BE2C (cell line): Measurements from ENCODE around the gene PAXIP1.
A peak's percentile ranks its signal among the peaks of the same experiment; 100 is the strongest.

Source experiments
- DNase-seq: peaks from one replicate; pipeline ENCODE4 v3.0.0-alpha.2; 2020
- H3K27me3 ChIP-seq: fragments of 250-450 bp; sonication (Bioruptor Pico); 2 replicates; pipeline ENCODE4 v1.5.1; 2020; ENCODE audit warnings: mild to moderate bottlenecking
- H3K36me3 ChIP-seq: fragments of 250-450 bp; sonication (Bioruptor Pico); 2 replicates; pipeline ENCODE4 v1.5.1; 2020; ENCODE audit warnings: mild to moderate bottlenecking
- H3K4me1 ChIP-seq: fragments of 250-450 bp; sonication (Bioruptor Pico); 2 replicates; pipeline ENCODE4 v1.5.1; 2020
- H3K4me3 ChIP-seq: 2 replicates; pipeline ENCODE4 v1.5.1; 2011; ENCODE audit warnings: low read depth, low read length
- H3K9me3 ChIP-seq: fragments of 250-450 bp; sonication (Bioruptor Pico); 2 replicates; pipeline ENCODE4 v1.5.1; 2020
- CTCF ChIP-seq: IDR thresholded peaks from 2 replicates; pipeline ENCODE4 v1.5.1; 2012; ENCODE audit warnings: mild to moderate bottlenecking, low read depth, low read length

Gene PAXIP1

GRCh38 chr7:154914308-154914995 lies 88.5 kb downstream of the PAXIP1 start:
- no peaks in the 10 kb centered on the region for H3K36me3 ChIP-seq
- H3K4me1 ChIP-seq = no peaks in the 10 kb centered on the region
- no peaks in the 10 kb centered on the region for H3K27me3 ChIP-seq
- TF ChIP-seq CTCF = no peak
- no peak for DNase-seq
- peaks cover 3% of the 10 kb centered on the region; the same call in 1 of the 2 replicates for H3K9me3 ChIP-seq
- no peak overlapping the region for H3K4me3 ChIP-seq

GRCh38 chr7:154913638-154914307 lies 89.2 kb downstream of the PAXIP1 start:
- TF ChIP-seq CTCF = peak; percentile 94
- H3K27me3 ChIP-seq = no peaks in the 10 kb centered on the region
- H3K9me3 ChIP-seq = peaks cover 3% of the 10 kb centered on the region
- H3K4me1 ChIP-seq = no peaks in the 10 kb centered on the region
- DNase-seq = peak; percentile 90
- no peaks in the 10 kb centered on the region for H3K36me3 ChIP-seq
- no peak overlapping the region for H3K4me3 ChIP-seq

DNA sequence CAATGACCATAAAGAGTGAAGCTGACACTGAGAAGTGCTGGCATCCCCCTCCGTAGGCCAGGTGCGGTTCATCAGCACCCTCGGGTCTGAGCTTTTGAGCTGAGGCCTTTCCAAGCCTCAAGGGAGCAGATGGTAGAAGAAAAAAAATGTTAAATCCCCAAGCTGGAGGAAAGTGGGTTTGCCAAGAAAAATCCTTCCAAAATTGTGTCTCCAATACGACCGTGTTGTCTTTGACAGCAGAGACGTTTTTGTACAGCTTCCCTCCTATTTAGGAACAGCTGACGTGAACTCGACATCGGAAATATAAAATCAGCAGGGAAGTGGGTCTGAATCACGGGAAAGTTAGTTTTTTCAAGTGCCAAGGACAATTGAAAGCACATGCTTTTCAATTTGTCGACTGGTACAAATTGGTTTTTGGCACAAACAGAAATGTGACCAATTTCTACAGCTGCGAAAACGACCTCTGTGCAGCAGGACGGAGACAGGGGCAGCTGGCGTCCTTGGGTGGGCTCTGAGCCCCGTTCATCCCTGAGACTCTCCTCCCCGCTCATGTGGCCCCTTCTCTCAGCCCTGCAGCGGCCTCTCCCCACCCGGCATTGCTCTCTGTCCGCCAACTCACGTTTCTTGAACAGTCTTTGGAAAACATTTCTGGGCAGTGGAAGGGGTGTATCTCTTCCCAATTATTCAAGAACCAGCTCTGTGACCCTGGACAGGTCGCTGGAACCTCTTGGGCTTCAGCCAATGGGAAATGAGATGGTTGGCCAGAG lies 89.9 kb downstream of the PAXIP1 start:
- Histone ChIP-seq H3K4me3 (no peak overlapping the region), H3K9me3 (peaks cover 3% of the 10 kb centered on the region), H3K4me1 (no peaks in the 10 kb centered on the region), H3K27me3 (no peaks in the 10 kb centered on the region), H3K36me3 (no peaks in the 10 kb centered on the region)
- TF ChIP-seq CTCF = no peak
- no peak for DNase-seq

DNA sequence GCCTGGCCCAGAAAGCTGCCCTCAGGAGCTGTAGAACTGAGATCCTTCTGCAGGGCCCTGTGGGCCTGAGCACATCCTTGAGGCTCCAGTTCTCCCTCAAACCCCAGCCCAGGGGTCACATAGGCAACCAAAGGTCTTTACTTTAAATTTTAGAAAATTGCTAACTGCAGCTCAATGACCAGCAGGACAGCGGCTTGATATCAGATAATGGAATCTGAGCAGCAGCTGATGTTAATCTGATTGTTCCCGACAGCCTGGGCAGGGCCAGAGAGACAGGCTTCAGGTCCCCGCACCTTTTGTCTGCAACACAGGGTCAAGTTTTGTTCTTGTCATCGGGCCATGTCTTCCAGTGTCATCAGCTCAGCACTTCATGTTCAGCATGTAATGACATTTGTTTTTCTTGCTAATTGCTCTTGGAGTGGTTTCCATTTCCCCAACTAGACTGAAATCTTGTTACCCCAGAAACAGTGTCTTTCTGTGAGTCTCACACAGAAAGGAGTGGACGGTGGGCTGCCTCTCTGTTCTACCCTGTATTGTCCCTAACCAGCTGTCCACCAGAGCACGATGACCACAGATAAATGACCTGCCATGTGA lies 91.0 kb downstream of the PAXIP1 start:
- Histone ChIP-seq H3K4me1 (no peaks in the 10 kb centered on the region), H3K36me3 (no peaks in the 10 kb centered on the region), H3K9me3 (peaks cover 3% of the 10 kb centered on the region), H3K4me3 (no peak overlapping the region), H3K27me3 (no peaks in the 10 kb centered on the region)
- no peak for DNase-seq
- no peak for TF ChIP-seq CTCF

GRCh38 chr7:154911411-154911810 lies 91.5 kb downstream of the PAXIP1 start:
- DNase-seq = no peak
- H3K36me3 ChIP-seq = no peaks in the 10 kb centered on the region

More at GRCh38 chr7:154911411-154911810, 91.5 kb downstream of the PAXIP1 start:
- peaks cover 3% of the 10 kb centered on the region for H3K9me3 ChIP-seq
- no peak for TF ChIP-seq CTCF
- no peaks in the 10 kb centered on the region for H3K27me3 ChIP-seq
- no peak overlapping the region for H3K4me3 ChIP-seq
- no peaks in the 10 kb centered on the region for H3K4me1 ChIP-seq
